NCI-H345 (cell line): ENCODE results near the gene OGFR.

Experiments
- DNase-seq: peaks from one replicate; lab custom pipeline; 2025; lab: John Stamatoyannopoulos, UW

OGFR gene

GRCh38 chr20:62799873-62800272, 4.8 kb upstream of the OGFR start:
- no peak for DNase-seq

DNA sequence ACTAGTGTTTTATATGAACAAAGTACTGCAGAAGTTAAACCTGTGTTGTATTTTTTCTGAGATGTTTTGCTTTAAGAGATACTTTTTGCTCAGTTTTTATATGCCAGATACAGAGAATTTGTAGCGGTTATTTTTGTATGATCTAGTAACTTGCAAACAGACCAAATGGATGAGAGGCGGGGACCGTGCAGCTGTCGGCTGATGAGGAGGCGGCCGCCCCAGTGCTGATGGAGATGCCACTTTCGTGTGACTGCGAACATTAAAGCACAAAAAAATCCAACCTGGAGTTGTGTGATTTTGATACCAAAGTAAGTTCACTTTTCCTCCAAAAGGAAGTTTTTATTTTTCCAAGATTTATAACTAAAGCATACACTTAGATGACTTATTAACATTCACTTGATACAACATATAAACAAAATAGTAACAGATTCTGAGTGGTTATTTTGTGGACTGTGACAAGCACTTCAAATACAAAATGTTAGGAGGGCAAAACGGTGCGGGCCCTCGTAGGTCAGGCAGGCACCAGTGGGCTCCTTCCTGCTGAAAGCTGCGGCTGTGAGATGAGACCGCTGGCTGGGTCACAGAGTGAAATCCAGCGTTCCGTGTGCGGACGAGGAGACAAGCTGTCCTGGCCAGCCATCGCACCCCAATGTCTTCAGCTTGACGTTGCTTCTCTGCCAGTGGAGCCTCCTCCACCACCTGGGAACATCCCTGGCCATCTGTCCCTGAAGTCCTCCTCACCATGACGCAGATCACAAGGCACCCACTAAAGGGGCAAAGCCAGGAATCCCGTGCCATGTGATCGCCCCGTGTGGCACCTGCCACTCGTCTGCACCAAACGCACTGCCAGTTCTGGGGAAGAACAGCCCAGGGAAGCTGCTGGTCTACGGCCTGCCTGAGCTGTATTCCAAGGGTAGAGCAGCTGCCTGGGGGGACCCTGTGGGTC, 4.0 kb upstream of the OGFR start:
- no peak for DNase-seq

DNA sequence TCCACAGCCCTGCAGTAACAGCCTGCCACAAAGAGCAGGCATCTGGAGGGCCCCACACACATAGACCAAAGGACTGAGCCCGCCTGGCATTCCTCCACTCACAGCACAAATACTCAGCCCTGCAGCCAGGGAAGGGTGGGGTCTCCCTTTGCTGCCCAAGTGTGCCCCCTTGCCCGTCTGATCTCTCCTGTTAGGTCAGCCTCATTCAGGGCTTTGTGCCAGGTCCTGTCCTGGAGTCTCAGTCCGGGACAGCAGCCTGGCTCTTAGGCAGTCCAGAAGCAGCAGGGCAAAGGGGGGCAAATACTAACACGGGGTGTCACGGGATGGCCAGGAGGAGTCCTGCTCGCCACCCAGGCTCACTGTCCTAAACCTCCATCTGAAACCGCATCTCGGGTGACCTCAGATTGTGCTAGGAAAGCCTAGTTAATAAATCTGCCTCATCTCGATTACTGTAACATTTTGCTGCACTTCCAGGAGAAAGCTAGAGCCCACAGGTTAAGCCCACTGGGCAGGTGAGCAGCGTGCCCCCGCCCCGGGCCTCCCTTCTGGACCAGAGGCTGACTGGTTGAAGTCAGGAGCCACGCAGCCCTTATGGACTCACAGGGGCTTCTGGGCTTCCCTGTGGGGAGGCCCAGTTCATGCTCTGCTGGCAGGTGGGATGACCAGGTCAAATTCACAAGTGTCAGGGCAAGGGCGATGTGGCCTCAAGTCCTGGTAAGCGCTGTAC, 3.2 kb upstream of the OGFR start:
- DNase-seq, result no peak

DNA sequence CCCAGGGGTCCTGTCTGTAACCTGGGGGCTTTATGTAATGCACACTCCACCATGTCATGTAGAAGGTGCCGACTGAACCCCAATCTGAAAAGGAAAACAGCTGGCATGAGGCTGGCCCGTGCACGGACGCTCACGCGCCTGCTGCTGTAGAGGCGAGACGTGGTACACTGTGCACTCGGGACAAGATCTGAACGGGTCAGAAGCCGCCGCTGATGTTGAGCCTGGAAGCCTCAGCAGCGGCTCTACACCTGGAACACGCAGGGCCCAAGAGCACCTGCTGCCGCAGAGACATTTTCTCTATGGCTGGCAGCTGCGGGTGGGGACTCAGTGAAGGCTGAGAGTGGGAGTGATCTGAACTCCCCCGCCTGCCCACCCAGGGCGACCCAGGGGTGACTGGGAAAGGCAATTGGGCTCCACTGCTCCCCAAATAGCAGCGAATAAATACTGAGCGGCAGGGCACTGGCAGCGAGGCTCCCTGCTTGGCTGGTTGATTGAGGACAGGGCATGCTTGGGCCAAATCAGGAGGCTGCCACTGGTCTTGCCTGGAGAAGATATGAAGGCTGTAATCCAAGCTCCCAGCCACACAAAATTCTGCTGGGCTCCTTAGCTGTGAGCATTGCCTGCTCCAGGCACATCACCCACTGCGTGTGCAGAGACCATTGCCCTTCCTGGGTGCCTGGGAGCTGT, 2.5 kb upstream of the OGFR start:
- DNase-seq, result no peak

GRCh38 chr20:62804021-62804626, 511 bp upstream of the OGFR start:
- peak; percentile 50 for DNase-seq

DNA sequence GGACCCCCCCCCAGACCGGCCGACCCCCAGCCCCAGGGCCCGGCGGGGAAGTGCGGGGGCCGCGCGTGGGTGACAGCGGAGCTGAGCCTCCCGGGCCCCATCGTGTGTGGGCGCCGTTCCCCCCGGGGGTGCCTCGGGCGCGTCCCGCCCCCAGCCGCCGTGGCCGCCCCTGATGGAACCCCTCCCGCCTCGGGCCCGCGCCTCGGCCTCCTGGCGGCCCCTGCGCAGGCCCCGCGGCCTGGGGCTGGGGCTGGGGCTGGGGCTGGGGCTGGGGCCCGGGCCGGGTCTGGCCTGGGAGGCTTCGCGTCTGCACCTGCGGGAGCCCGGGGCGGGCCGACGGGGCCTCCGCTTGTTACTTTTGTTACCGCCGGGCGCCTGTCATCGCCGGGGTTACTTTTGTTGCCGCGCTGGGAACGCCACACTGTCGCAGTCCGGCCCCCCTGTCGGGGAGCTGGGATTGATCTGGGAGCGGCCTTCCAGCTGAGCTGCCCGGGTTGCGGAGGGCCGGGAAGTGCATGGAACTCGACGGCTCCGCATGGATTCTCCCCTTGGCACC, 598 bp downstream of the OGFR start:
- DNase-seq, result peak; percentile 39

DNA sequence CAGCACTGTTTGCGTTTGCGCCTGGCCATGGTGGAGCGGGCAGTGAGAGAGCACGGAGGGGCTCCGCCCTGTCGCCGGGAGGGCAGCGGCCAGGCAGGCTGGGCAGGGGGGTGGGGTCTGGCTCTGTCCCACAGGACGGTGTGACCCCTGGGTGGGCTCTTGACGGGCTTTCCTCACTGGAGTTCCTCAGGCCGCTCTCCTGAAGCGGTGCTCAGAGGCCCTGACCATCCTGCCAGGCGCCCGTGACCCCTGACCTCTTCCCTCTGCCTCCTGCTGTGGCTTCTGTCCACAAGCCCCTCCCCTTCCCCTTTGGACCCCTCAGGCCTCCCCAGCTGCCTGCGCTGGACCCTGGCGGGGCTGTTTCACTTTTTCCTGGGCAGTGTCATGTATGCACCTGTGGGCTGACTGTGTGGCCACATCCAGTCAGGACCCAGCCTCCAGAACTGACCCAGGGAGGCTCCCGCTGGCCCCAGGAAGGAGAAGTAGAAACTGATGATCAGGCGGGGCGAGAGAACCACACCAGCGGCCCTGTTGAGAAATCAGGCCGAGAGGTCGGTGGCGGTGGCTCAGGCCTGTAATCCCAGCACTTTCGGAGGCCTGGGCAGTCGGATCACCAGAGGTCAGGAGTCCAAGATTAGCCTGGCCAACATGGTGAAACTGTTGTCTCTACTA, 1.2 kb downstream of the OGFR start:
- DNase-seq, result no peak

GRCh38 chr20:62806383-62807050, 1.9 kb downstream of the OGFR start:
- no peak for DNase-seq

DNA sequence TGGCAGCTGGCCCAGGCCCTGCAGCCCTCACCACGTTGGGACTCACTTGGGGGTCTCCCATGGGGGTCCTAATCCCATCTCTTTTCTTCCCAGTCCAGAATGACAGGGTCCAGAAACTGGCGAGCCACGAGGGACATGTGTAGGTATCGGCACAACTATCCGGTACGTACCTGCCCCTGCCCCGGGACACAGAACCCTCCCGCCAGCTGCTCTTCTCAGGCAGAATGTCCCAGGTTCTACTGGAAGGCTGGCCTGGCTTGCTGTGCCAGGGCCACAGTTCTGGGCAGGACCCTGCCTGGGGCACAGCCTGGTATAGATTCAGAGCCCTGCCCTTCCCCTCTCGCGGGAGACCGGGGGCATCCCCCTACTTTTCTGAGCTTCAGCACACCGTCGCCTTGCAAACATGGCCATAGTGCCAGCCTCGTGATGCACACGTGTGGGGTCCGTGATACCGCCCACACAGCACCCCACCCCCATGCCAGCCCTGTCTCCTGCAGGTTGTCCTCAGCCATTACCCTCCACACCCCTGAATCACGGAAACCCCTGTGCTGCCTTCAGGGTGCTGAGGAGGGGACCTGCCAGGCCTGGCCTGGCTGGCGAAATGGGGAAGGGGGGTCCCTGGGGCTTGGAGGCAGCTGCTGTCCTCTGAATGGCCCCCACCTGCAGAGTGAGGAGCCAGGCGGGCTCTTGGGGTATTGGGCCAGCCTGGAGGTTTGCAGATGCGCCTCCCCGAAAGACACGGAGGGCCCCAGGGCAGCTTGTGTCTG, 3.0 kb downstream of the OGFR start:
- DNase-seq, result no peak

DNA sequence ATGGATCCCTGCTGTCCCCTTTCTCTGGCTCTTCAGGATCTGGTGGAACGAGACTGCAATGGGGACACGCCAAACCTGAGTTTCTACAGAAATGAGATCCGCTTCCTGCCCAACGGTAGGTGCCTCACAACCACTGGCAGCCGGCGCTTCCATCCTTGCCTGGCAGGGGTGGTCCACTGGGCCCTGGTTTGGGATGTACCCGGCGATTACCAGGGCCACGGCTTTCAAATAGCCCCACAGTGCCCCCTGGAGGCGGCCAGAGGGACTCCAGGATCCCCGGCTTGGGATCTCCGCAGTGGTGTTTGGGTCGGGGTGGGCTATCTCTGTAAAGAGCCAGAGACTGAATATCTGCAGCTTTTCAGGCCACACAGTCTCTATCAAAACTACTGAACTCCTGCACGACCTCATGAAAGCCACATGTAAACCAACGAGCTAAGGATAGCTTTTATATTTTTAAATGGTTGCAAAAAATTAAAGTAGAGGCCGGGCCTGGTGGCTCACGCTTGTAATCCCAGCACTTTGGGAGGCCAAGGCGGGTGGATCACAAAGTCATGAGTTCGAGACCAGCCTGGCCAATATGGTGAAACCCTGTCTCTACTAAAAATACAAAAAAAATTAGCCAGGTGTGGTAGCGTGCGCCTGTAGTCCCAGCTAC, 3.7 kb downstream of the OGFR start:
- peak; percentile 61 for DNase-seq

DNA sequence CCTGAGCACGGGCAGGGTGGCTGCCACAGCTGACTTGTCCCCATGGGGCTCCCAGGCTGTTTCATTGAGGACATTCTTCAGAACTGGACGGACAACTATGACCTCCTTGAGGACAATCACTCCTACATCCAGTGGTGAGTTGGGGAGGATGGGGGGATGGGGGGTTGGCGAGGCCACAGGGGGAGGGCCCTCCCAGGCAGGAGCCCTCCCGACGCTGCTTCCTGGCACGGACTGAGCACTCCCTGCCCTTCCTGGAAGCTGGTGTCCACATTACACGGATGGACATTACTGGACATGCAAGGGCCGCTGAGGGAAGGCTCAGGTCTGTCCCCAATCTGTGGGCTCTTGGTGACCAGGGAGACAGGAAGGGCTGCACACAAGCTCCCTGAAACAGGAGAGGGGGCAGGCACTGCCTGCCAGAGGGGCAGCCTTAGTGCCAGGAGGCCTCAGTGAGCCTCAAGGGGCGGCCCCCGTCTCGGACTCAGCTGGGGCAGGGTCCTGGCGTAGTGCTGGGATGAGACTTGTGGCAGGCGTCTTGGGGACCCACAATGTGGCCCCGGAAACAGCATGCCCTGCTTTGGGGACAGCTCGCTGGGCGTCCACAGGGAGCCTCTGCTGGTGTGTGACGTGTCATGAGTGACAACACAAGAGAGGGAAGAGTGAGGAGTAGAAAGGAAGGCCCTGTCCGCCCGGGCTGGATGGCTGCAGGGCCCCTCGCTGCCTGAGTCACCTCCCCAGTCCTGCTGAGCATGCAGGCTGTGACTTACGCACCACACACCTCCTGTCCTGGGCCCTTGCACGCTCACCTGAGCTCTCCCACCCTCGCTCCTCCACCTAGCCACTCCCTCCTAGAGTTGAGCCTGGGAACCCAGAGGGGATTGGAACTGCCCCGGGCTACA, 5.1 kb downstream of the OGFR start:
- no peak for DNase-seq

- no peak for DNase-seq
These were observed 6.7 kb downstream of the OGFR start for GRCh38 chr20:62811320-62811719.

DNA sequence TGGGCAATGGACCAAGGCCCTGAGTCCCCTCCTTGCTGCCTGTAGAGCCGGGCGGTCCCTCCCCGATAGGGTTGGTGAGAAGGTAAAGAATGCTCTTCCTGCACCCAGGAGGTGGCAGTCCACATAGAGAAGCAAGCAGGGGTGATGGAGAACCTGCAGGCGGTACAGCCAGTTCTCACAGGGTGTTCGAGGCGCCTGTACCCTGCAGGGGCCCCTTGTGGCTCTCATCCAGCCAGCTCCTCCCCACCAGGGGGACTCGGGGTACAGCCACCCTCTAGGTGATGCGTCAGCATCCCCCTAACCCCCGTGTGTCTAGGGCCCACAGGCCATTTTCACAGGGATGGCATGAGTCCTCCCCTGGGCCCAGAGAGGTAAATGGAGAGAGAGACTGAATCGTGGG, 7.1 kb downstream of the OGFR start:
- no peak for DNase-seq

- no peak for DNase-seq
These were observed 7.7 kb downstream of the OGFR start for GRCh38 chr20:62812181-62812906.

GRCh38 chr20:62812907-62813200, 8.2 kb downstream of the OGFR start:
- DNase-seq, result no peak

GRCh38 chr20:62813588-62813987, 9.0 kb downstream of the OGFR start:
- no peak for DNase-seq

DNA sequence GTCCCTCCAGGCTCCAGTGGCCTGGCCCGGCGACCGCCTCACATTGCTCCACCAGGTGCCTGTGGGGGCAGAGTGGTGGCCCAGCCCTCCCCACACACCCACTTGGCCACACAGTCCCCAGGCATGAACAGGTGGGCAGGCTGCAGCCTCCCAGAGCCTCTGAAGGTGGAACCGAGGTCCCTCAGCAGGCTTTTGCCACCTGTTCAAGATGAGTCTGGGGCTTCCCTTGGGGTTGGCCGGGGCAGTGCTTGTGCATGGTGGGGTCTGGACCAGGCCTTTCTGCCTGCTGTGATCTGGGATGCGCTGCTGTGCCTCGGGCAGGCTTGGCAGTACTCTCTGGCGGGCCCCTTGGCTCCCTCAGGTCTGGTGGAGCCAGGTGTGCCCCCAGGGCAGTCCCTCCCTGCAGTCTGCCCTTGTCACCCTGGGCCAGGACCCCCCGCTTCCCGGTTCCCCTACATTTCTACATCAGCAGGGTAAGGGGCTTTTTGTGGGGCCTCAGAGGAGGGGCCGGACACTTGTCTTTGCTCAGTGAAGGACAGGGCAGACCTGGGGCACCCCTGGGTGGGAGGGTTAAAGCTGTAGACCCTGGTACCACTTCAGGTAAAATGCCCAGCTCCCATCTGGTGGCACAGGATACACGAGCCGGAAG, 9.5 kb downstream of the OGFR start:
- no peak for DNase-seq

DNA sequence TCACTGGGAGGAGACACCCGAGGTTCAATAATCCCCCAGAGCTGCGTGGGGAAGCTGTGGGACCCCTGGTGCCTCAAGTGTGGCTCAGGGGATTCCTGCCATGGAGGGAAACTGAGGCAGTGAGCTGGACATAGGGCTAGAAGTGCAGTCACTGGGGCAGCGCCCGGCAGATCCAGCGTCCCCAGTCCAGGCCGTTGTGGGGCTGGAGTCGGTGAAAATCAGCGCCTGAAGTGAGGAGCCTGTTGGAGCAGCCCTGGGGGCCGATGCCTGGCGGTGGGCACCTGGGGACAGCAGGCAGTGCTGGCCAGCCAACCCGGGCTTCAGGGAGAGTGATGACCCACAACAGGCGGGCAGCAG, 10.1 kb downstream of the OGFR start:
- DNase-seq, result no peak
